B cell (primary cell): Measurements from ENCODE around the gene VSIG10. TPM values are rescaled to one million over a fixed set of nuclear protein-coding genes. Genes with fewer than 3 reads are reported as not detected.
"Not testable (repeated sequence)": the region's sequence is repeated elsewhere in the genome, so short reads cannot be mapped to it uniquely, and the experiment has no call there.

Experiments
- ATAC-seq: fragments of 200-7000 bp; cut with Tn5 transposase; one replicate; pipeline ENCODE4 v1.10.0; 2021; ENCODE audit warnings: low read depth, mild to moderate bottlenecking, moderate number of reproducible peaks, moderate library complexity
- CTCF ChIA-PET: fragments of 350-600 bp; sonication (Branson Sonifier 250); formaldehyde crosslinking; loops from one replicate; lab custom pipeline; 2021; ENCODE audit warnings: antibody characterized with exemption, inconsistent platforms; lab: Charles Lee
- POLR2A ChIA-PET: fragments of 350-600 bp; sonication (Branson Sonifier 250); formaldehyde crosslinking; loops from one replicate; lab custom pipeline; 2021; ENCODE audit warnings: antibody characterized with exemption; lab: Charles Lee
- DNase-seq: peaks from one replicate; pipeline ENCODE4 v3.0.0; 2013
- H2AFZ ChIP-seq: 2 replicates; pipeline ENCODE4 v1.6.1; 2012; ENCODE audit warnings: mild to moderate bottlenecking, low read depth, low read length; ENCODE audit not compliant: insufficient read depth, poor library complexity, severe bottlenecking
- H3K27ac ChIP-seq, 2 donors: 1 replicate in 1 of 2; 2 replicates in 1 of 2; pipeline ENCODE4 v1.5.1; 2012 to 2013; ENCODE audit warnings: low read length in 2 of 2, mild to moderate bottlenecking in 2 of 2, moderate library complexity in 1 of 2
- H3K27me3 ChIP-seq, 4 experiments: fragments of 200-600 bp in 1 of 4; sonication (generic) in 1 of 4; replicated peaks in 1 of 4; 1 replicate in 2 of 4; 2 replicates in 2 of 4; pipeline versions ENCODE4 v1.6.1 to v1.7.0; 2013 to 2016; ENCODE audit warnings: low read length in 3 of 4, mild to moderate bottlenecking in 2 of 4, mixed read lengths in 1 of 4, moderate library complexity in 1 of 4; ENCODE audit not compliant: insufficient read depth in 4 of 4, control insufficient read depth in 3 of 4; ENCODE audit errors: control extremely low read depth in 1 of 4
- H3K36me3 ChIP-seq, 2 experiments: replicated peaks in 1 of 2; 1 replicate in 1 of 2; 2 replicates in 1 of 2; pipeline versions ENCODE4 v1.6.1 to v1.7.1; 2013; ENCODE audit warnings: low read length in 1 of 2; ENCODE audit not compliant: insufficient read depth in 2 of 2, control insufficient read depth in 1 of 2; ENCODE audit errors: control extremely low read depth in 1 of 2, extremely low read depth in 1 of 2
- H3K4me1 ChIP-seq, 2 donors: fragments of 200-600 bp in 1 of 2; sonication (generic) in 1 of 2; 1 replicate in 1 of 2; 2 replicates in 1 of 2; pipeline versions ENCODE4 v1.5.1 to v1.6.1; 2013 to 2017; ENCODE audit warnings: low read length in 2 of 2; ENCODE audit not compliant: control insufficient read depth in 2 of 2, insufficient read depth in 2 of 2
- H3K4me2 ChIP-seq: replicated peaks from 2 replicates; pipeline ENCODE3; 2012; ENCODE audit warnings: mild to moderate bottlenecking, low read depth, low read length; ENCODE audit not compliant: poor library complexity, severe bottlenecking
- H3K4me3 ChIP-seq, 5 experiments: fragments of 200-600 bp in 1 of 5; sonication (generic) in 1 of 5; 1 replicate in 3 of 5; 2 replicates in 2 of 5; pipeline versions ENCODE4 v1.5.1 to v1.7.0; 2011 to 2016; ENCODE audit warnings: low read length in 4 of 5, mild to moderate bottlenecking in 4 of 5, low read depth in 2 of 5, control low read depth in 1 of 5, moderate library complexity in 1 of 5; ENCODE audit not compliant: insufficient read depth in 1 of 5; ENCODE audit errors: control extremely low read depth in 1 of 5, extremely low read depth in 1 of 5
- H3K79me2 ChIP-seq: fragments of 200-600 bp; sonication (generic); one replicate; pipeline ENCODE4 v1.6.0; 2016; ENCODE audit warnings: low read length; ENCODE audit not compliant: control insufficient read depth, insufficient read depth
- H3K9ac ChIP-seq: fragments of 200-600 bp; sonication (generic); 2 replicates; pipeline ENCODE4 v1.6.1; 2017; ENCODE audit warnings: mild to moderate bottlenecking, low read length, moderate library complexity
- H3K9me3 ChIP-seq, 3 donors: one replicate each; pipeline versions ENCODE4 v1.6.1 to v1.7.1; 2013; ENCODE audit warnings: low read length in 2 of 3; ENCODE audit not compliant: control insufficient read depth in 2 of 3, insufficient read depth in 1 of 3; ENCODE audit errors: control extremely low read depth in 1 of 3
- H4K20me1 ChIP-seq: 2 replicates; pipeline ENCODE4 v1.6.0; 2012; ENCODE audit warnings: mild to moderate bottlenecking, low read length; ENCODE audit not compliant: insufficient read depth, control insufficient read depth, poor library complexity, severe bottlenecking
- H3K27ac Mint-ChIP-seq: one replicate; pipeline ENCODE4 v1.8.0; 2021; ENCODE audit warnings: mixed read lengths
- H3K27me3 Mint-ChIP-seq: one replicate; pipeline ENCODE4 v1.8.0; 2021; ENCODE audit warnings: mixed read lengths
- H3K4me1 Mint-ChIP-seq: one replicate; pipeline ENCODE4 v1.8.0; 2021; ENCODE audit warnings: mixed read lengths
- H3K4me3 Mint-ChIP-seq: one replicate; pipeline ENCODE4 v1.8.0; 2021; ENCODE audit warnings: mixed read lengths
- H3K9me3 Mint-ChIP-seq: one replicate; pipeline ENCODE4 v1.8.0; 2022; ENCODE audit warnings: mixed read lengths; ENCODE audit not compliant: insufficient read depth
- EZH2 ChIP-seq: IDR thresholded peaks from 2 replicates; pipeline ENCODE4 v1.6.1; 2012; ENCODE audit warnings: borderline replicate concordance, low read depth, mild to moderate bottlenecking, moderate library complexity, low read length; ENCODE audit not compliant: insufficient read depth, poor library complexity, severe bottlenecking
- WGBS: methylation state at CpG from one replicate; pipeline ENCODE4 v1.1.5; 2013; ENCODE audit warnings: missing lambda C conversion rate; ENCODE audit not compliant: insufficient coverage; 5-methylcytosine and 5-hydroxymethylcytosine counted together
- intact Hi-C: fragments of 100-400 bp; cut with micrococcal nuclease; formaldehyde crosslinking; loops from one replicate; pipeline ENCODE4 v1.10.0; 2022
- polyA plus RNA-seq: library from polyadenylated mRNA; depleted of rRNA; stranded (reverse); fragments of >200 nt; gene quantifications from 2 replicates; pipeline ENCODE4 v1.2.3, GENCODE V29; 2012
- total RNA-seq, 2 donors: library from RNA; stranded (reverse); fragments of 120-200 nt in 1 of 2; gene quantifications; 1 replicate in 1 of 2; 2 replicates in 1 of 2; pipeline versions ENCODE4 v1.2.3 to v1.2.4, GENCODE V29; 2013 to 2022
- TF ChIP-seq, protein P1 (sequence below): fragments of 200-600 bp; IDR thresholded peaks from one replicate; pipeline ENCODE4 v1.8.0; 2022; ENCODE audit warnings: antibody characterized with exemption, mild to moderate bottlenecking

The VSIG10 gene
- total and polyA plus RNA-seq, 2 donors (not counting 1 experiment from before 2014, with no cell fraction given): 0.34 to 2.6 TPM

DNA sequence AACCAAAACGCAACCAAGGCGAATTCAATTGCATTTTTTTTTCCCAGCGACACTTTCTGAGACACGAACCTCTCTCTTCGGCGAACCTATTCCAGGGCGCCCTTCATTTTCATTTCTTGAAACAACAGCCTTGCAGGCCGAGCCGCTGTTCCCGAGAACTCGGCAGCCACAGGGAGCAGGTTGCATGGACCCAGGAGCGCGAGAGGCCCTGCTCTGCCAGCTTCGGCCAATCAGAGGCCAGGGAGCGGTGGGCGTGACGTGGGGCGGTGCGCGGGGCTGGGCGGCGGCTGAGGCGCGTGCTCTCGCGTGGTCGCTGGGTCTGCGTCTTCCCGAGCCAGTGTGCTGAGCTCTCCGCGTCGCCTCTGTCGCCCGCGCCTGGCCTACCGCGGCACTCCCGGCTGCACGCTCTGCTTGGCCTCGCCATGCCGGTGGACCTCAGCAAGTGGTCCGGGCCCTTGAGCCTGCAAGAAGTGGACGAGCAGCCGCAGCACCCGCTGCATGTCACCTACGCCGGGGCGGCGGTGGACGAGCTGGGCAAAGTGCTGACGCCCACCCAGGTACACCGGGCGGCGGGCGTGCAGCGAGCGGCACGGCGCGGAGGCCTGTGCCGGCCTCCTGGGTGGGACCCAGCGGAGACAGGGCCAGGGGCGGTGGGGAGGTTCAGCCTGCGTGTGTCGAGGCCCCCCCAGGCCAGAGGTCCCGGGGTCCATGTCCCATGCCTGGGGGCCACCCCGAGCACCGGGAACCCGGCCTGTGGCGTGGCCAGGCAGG lies 32.2 kb upstream of the VSIG10 start, which contains the start of gene PEBP1:
TSS of gene PEBP1 (plus strand) at position 337 of the 771 bp plus-strand sequence. CDS start at position 423, 86 bp downstream.
- TF ChIP-seq EZH2: no peak
- TF ChIP-seq, protein P1, sequence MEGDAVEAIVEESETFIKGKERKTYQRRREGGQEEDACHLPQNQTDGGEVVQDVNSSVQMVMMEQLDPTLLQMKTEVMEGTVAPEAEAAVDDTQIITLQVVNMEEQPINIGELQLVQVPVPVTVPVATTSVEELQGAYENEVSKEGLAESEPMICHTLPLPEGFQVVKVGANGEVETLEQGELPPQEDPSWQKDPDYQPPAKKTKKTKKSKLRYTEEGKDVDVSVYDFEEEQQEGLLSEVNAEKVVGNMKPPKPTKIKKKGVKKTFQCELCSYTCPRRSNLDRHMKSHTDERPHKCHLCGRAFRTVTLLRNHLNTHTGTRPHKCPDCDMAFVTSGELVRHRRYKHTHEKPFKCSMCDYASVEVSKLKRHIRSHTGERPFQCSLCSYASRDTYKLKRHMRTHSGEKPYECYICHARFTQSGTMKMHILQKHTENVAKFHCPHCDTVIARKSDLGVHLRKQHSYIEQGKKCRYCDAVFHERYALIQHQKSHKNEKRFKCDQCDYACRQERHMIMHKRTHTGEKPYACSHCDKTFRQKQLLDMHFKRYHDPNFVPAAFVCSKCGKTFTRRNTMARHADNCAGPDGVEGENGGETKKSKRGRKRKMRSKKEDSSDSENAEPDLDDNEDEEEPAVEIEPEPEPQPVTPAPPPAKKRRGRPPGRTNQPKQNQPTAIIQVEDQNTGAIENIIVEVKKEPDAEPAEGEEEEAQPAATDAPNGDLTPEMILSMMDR: no peak
- Histone ChIP-seq H3K27ac (peak within 1 kb of the TSS; percentile 26 to 77), H3K79me2 (peaks cover 18% of the 10 kb centered on the region), H2AFZ (peak within 1 kb of the TSS; percentile 99), H4K20me1 (no peaks in the 10 kb centered on the region), H3K4me3 (peak within 1 kb of the TSS; percentile 66 to 91 (median 73)), H3K9me3 (no peaks in the 10 kb centered on the region), H3K4me1 (peaks cover 6 to 19% of the 10 kb centered on the region in 2 donors), H3K4me2 (peak within 1 kb of the TSS; percentile 97), H3K36me3 (peaks cover 4 to 16% of the 10 kb centered on the region in 2 experiments), H3K27me3 (no peaks in the 10 kb centered on the region), H3K9ac (peak within 1 kb of the TSS; percentile 97)
- H3K4me1 Mint-ChIP-seq: peaks cover 28% of the 10 kb centered on the region
- H3K4me3 Mint-ChIP-seq: peak within 1 kb of the TSS; percentile 99
- POLR2A ChIA-PET: interaction anchor here (0.5 to 2.3 kb wide), 6 partner anchors 11 to 240 kb away, joined by 3 to 12 read pairs (median 5); partner anchors contain the start of genes SUDS3, TAOK3 and WSB2
- ATAC-seq (peak; percentile 100), DNase-seq (peak; percentile 91)
- under 1% methylated on average over 69 of the region's 70 CpGs for WGBS
- H3K27me3 Mint-ChIP-seq: no peaks in the 10 kb centered on the region
- intact Hi-C loops: loop anchor here (1.0 to 5.0 kb wide), 5 partner anchors 15 to 1531 kb away; partner anchors contain the start of genes PRKAB1, RFC5, SUDS3 and WSB2
- CTCF ChIA-PET: interaction anchor here (0.6 to 2.9 kb wide), 5 partner anchors 15 to 440 kb away, joined by 3 to 31 read pairs (median 6); partner anchors contain the start of gene SUDS3
- no peaks in the 10 kb centered on the region for H3K9me3 Mint-ChIP-seq
- H3K27ac Mint-ChIP-seq: peak within 1 kb of the TSS; percentile 92

- H3K9ac ChIP-seq, H2AFZ ChIP-seq, H3K27ac Mint-ChIP-seq, H3K27me3 ChIP-seq, H3K4me3 ChIP-seq, intact Hi-C loops, H3K27ac ChIP-seq, H3K9me3 Mint-ChIP-seq, H3K4me2 ChIP-seq, H3K9me3 ChIP-seq, CTCF ChIA-PET, H3K4me1 ChIP-seq, DNase-seq, H4K20me1 ChIP-seq, H3K4me1 Mint-ChIP-seq, ATAC-seq, H3K4me3 Mint-ChIP-seq, POLR2A ChIA-PET, H3K27me3 Mint-ChIP-seq, H3K79me2 ChIP-seq, H3K36me3 ChIP-seq: not testable (repeated sequence)
- no CpG with 5 or more reads among the region's 5 CpGs for WGBS
These were observed 25.6 kb upstream of the VSIG10 start for GRCh38 chr12:118129436-118129835.
